Activated CD4-positive, alpha-beta T cell treated with anti-CD3 and anti-CD28 coated beads for 36 hours (primary cell): ENCODE measurements around the gene MOV10. TPM values are rescaled to one million over a fixed set of nuclear protein-coding genes. Genes with fewer than 3 reads are reported as not detected.

ENCODE experiments used
- ATAC-seq: fragments of 200-7000 bp; cut with Tn5 transposase; one replicate; pipeline ENCODE4 v1.10.0; 2021; ENCODE audit warnings: mild to moderate bottlenecking, moderate library complexity
- CTCF ChIA-PET: fragments of 350-600 bp; sonication (Branson Sonifier 250); formaldehyde crosslinking; loops from one replicate; lab custom pipeline; 2021; ENCODE audit warnings: antibody characterized with exemption; lab: Charles Lee
- POLR2A ChIA-PET: fragments of 350-600 bp; sonication (Branson Sonifier 250); formaldehyde crosslinking; loops from one replicate; lab custom pipeline; 2021; ENCODE audit warnings: antibody characterized with exemption, inconsistent platforms; lab: Charles Lee
- DNase-seq: peaks from one replicate; pipeline ENCODE4 v3.0.0-alpha.2; 2020
- H3K27ac Mint-ChIP-seq: one replicate; pipeline ENCODE4 v1.8.0; 2021; ENCODE audit warnings: mixed read lengths
- H3K27me3 Mint-ChIP-seq: one replicate; pipeline ENCODE4 v1.8.0; 2021; ENCODE audit warnings: mixed read lengths
- H3K36me3 Mint-ChIP-seq: one replicate; pipeline ENCODE4 v1.8.0; 2021; ENCODE audit warnings: low read depth, mixed read lengths
- H3K4me1 Mint-ChIP-seq: one replicate; pipeline ENCODE4 v1.8.0; 2021; ENCODE audit warnings: mixed read lengths
- H3K4me3 Mint-ChIP-seq: one replicate; pipeline ENCODE4 v1.8.0; 2021; ENCODE audit warnings: mild to moderate bottlenecking, moderate library complexity, mixed read lengths
- H3K9me3 Mint-ChIP-seq: one replicate; pipeline ENCODE4 v1.8.0; 2021; ENCODE audit warnings: low read depth, mixed read lengths
- intact Hi-C, 2 experiments: fragments of 100-400 bp; cut with DNase I in 1 of 2; cut with micrococcal nuclease in 1 of 2; formaldehyde crosslinking; loops; one replicate each; pipeline versions ENCODE4 v1.14.2 to v1.15.1; 2022 to 2024; cut with DNase I, micrococcal nuclease
- total RNA-seq, 2 experiments: library from RNA; stranded (reverse); gene quantifications; one replicate each; pipeline ENCODE4 v1.2.3, GENCODE V29; 2021

The MOV10 gene
- total RNA-seq, 2 experiments from 2014 or later = 80.3 to 87.5 TPM

- peaks cover 51% of the 10 kb centered on the region for H3K4me1 Mint-ChIP-seq
- H3K4me3 Mint-ChIP-seq = no peak overlapping the region
- ATAC-seq (no peak), DNase-seq (no peak)
- no peaks in the 10 kb centered on the region for H3K27me3 Mint-ChIP-seq
- ChIA-PET CTCF (interaction anchor here (0.6 to 3.8 kb wide), 7 partner anchors 9 to 361 kb away, joined by 3 to 19 read pairs (median 3); no protein-coding TSS in a partner anchor), POLR2A (interaction anchor here (0.7 to 0.8 kb wide), 4 partner anchors 23 to 55 kb away, joined by 3 to 4 read pairs (median 3); no protein-coding TSS in a partner anchor)
- H3K27ac Mint-ChIP-seq = peak overlapping the region; percentile 15
- peaks cover 61% of the 10 kb centered on the region for H3K36me3 Mint-ChIP-seq
- H3K9me3 Mint-ChIP-seq = no peaks in the 10 kb centered on the region
- intact Hi-C loops = no loop called here
Observed at GRCh38 chr1:112672842-112673241, 1.6 kb upstream of the MOV10 start.

- ATAC-seq = peak; percentile 8
- intact Hi-C loops = loop anchor here (1.0 to 2.0 kb wide), 5 partner anchors 30 to 279 kb away; partner anchors contain the start of genes CAPZA1 (in 2 of the 2), ST7L (in 2 of the 2) and PPM1J (in 1 of the 2)
- Mint-ChIP-seq H3K4me1 (peaks cover 50% of the 10 kb centered on the region), H3K27me3 (no peaks in the 10 kb centered on the region), H3K27ac (peak overlapping the region; percentile 92), H3K9me3 (no peaks in the 10 kb centered on the region), H3K4me3 (peak overlapping the region; percentile 88), H3K36me3 (peaks cover 52% of the 10 kb centered on the region)
- DNase-seq = peak; percentile 16
- CTCF ChIA-PET = interaction anchor here (0.5 to 3.8 kb wide), 14 partner anchors 10 to 1027 kb away, joined by 3 to 19 read pairs (median 4); partner anchors contain the start of gene LRIG2
- POLR2A ChIA-PET = interaction anchor here (0.6 to 1.7 kb wide), 8 partner anchors 10 to 279 kb away, joined by 3 to 19 read pairs (median 4); no protein-coding TSS in a partner anchor
Observed at GRCh38 chr1:112673592-112674439, 643 bp upstream of the MOV10 start.

GRCh38 chr1:112674986-112675727, 698 bp downstream of the MOV10 start:
- Mint-ChIP-seq H3K9me3 (no peaks in the 10 kb centered on the region), H3K4me3 (peak overlapping the region; percentile 88), H3K36me3 (peaks cover 42% of the 10 kb centered on the region), H3K4me1 (peaks cover 42% of the 10 kb centered on the region), H3K27me3 (no peaks in the 10 kb centered on the region), H3K27ac (peak overlapping the region; percentile 92)
- DNase-seq (peak; percentile 70), ATAC-seq (peak; percentile 47)
- intact Hi-C loops = loop anchor here (1.0 to 2.0 kb wide), 5 partner anchors 29 to 280 kb away; partner anchors contain the start of genes CAPZA1 (in 2 of the 2), ST7L (in 2 of the 2) and PPM1J (in 1 of the 2)
- POLR2A ChIA-PET = interaction anchor here (0.5 to 1.7 kb wide), 6 partner anchors 11 to 281 kb away, joined by 3 to 19 read pairs (median 4); no protein-coding TSS in a partner anchor
- CTCF ChIA-PET = interaction anchor here (0.5 to 2.1 kb wide), 8 partner anchors 25 to 421 kb away, joined by 3 to 8 read pairs (median 3); no protein-coding TSS in a partner anchor

- DNase-seq (no peak), ATAC-seq (no peak)
- Mint-ChIP-seq H3K27me3 (no peaks in the 10 kb centered on the region), H3K9me3 (no peaks in the 10 kb centered on the region), H3K4me3 (peak overlapping the region; percentile 72), H3K4me1 (peaks cover 42% of the 10 kb centered on the region), H3K36me3 (peaks cover 38% of the 10 kb centered on the region), H3K27ac (peak overlapping the region; percentile 70)
- intact Hi-C loops = loop anchor here in 1 of 2 experiments (2.0 kb wide), 3 partner anchors 29 to 281 kb away; partner anchors contain the start of gene PPM1J
- ChIA-PET CTCF (interaction anchor here (0.5 to 1.4 kb wide), 2 partner anchors 32 to 420 kb away, joined by 4 to 8 read pairs; no protein-coding TSS in a partner anchor), POLR2A (interaction anchor here (0.5 to 1.7 kb wide), 3 partner anchors 12 to 172 kb away, joined by 3 to 5 read pairs (median 4); no protein-coding TSS in a partner anchor)
Observed at GRCh38 chr1:112675728-112676381, 1.4 kb downstream of the MOV10 start.

GRCh38 chr1:112676543-112676942, 2.1 kb downstream of the MOV10 start:
- Mint-ChIP-seq H3K27ac (no peak overlapping the region), H3K4me1 (peaks cover 42% of the 10 kb centered on the region), H3K9me3 (no peaks in the 10 kb centered on the region), H3K36me3 (peaks cover 33% of the 10 kb centered on the region), H3K4me3 (peak overlapping the region; percentile 72), H3K27me3 (no peaks in the 10 kb centered on the region)
- DNase-seq (no peak), ATAC-seq (no peak)
- POLR2A ChIA-PET = no interaction called here
- intact Hi-C loops = no loop called here
- CTCF ChIA-PET = no interaction called here

- Mint-ChIP-seq H3K27ac (no peak overlapping the region), H3K36me3 (peaks cover 33% of the 10 kb centered on the region), H3K9me3 (no peaks in the 10 kb centered on the region), H3K4me1 (peaks cover 44% of the 10 kb centered on the region), H3K27me3 (no peaks in the 10 kb centered on the region), H3K4me3 (no peak overlapping the region)
- DNase-seq (no peak), ATAC-seq (no peak)
- intact Hi-C loops = no loop called here
- POLR2A ChIA-PET = no interaction called here
- CTCF ChIA-PET = no interaction called here
Observed at GRCh38 chr1:112677501-112677900, 3.0 kb downstream of the MOV10 start.

GRCh38 chr1:112678605-112679004, 4.1 kb downstream of the MOV10 start:
- Mint-ChIP-seq H3K9me3 (no peaks in the 10 kb centered on the region), H3K27me3 (no peaks in the 10 kb centered on the region), H3K27ac (no peak overlapping the region), H3K36me3 (peaks cover 28% of the 10 kb centered on the region), H3K4me3 (no peak overlapping the region), H3K4me1 (peaks cover 39% of the 10 kb centered on the region)
- POLR2A ChIA-PET = no interaction called here
- ATAC-seq = no peak
- DNase-seq = no peak
- intact Hi-C loops = no loop called here
- CTCF ChIA-PET = no interaction called here

- H3K4me1 Mint-ChIP-seq = peaks cover 8% of the 10 kb centered on the region
Observed at GRCh38 chr1:112685913-112686312, 11.5 kb downstream of the MOV10 start.

GRCh38 chr1:112686417-112686816, 12.0 kb downstream of the MOV10 start:
- POLR2A ChIA-PET = no interaction called here
- no peak for DNase-seq
- no peak for ATAC-seq
- Mint-ChIP-seq H3K4me1 (peaks cover 8% of the 10 kb centered on the region), H3K9me3 (no peaks in the 10 kb centered on the region), H3K27ac (no peak overlapping the region), H3K27me3 (no peaks in the 10 kb centered on the region), H3K4me3 (no peak overlapping the region), H3K36me3 (peaks cover 8% of the 10 kb centered on the region)
- CTCF ChIA-PET = interaction anchor here (0.7 kb wide), 1 partner anchor 36 kb away, joined by 3 read pairs; no protein-coding TSS in a partner anchor
- intact Hi-C loops = no loop called here

More at GRCh38 chr1:112685913-112686312, 11.5 kb downstream of the MOV10 start:
- CTCF ChIA-PET = interaction anchor here (0.7 kb wide), 1 partner anchor 35 kb away, joined by 3 read pairs; no protein-coding TSS in a partner anchor
- Mint-ChIP-seq H3K27me3 (no peaks in the 10 kb centered on the region), H3K36me3 (peaks cover 9% of the 10 kb centered on the region), H3K4me3 (no peak overlapping the region), H3K27ac (no peak overlapping the region), H3K9me3 (no peaks in the 10 kb centered on the region)
- DNase-seq = no peak
- POLR2A ChIA-PET = no interaction called here
- intact Hi-C loops = no loop called here
- no peak for ATAC-seq

GRCh38 chr1:112686835-112687234, 12.4 kb downstream of the MOV10 start:
- Mint-ChIP-seq H3K27ac (no peak overlapping the region), H3K4me3 (no peak overlapping the region), H3K9me3 (no peaks in the 10 kb centered on the region), H3K4me1 (peaks cover 8% of the 10 kb centered on the region), H3K27me3 (no peaks in the 10 kb centered on the region), H3K36me3 (peaks cover 8% of the 10 kb centered on the region)
- no peak for DNase-seq
- intact Hi-C loops = no loop called here
- ChIA-PET POLR2A (no interaction called here), CTCF (no interaction called here)
- no peak for ATAC-seq
